ENCODE measurements around the gene CACNA1D. TPM values are rescaled to one million over a fixed set of nuclear protein-coding genes. Genes with fewer than 3 reads are reported as not detected.

CACNA1D gene
- total RNA-seq, 1 experiment from 2014 or later = 1.1 TPM

DNA sequence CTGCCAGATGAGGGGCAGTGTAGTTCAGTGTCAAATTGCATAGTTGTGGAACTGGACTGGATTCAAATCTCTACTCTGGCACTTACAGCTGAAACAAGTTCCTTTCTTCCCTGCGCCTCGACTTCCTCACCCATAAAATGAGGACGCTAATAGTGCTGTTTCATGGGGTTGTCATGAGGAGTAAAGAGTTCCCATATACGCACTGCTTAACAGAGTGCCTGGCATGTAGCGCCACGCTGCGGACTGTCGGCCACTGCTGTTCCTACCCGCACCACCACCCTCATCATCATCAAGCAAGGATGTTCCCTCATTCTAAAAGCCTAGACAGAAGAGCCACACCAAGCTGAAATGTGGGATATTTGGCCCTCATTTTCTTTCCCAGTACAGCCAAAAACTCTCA, 259.9 kb downstream of the CACNA1D start:
- Histone ChIP-seq H3K9ac (ENCODE audit: low read length) (no peak overlapping the region), H4K20me1 (ENCODE audit: insufficient read depth) (no peaks in the 10 kb centered on the region), H3K79me2 (ENCODE audit: insufficient read depth, low read length) (no peaks in the 10 kb centered on the region), H3K4me2 (ENCODE audit: low read length) (no peak overlapping the region), H3K4me3 (replicated peaks in 1 of 2; ENCODE audit: low read depth in 1 of 2, low read length in 2 of 2) (no peak overlapping the region), H3K27ac (ENCODE audit: low read depth, low read length) (no peak overlapping the region), H2AFZ (ENCODE audit: low read depth, low read length, poor library complexity, severe bottlenecking) (no peak overlapping the region), H3K9me3 (ENCODE audit: control insufficient read depth in 1 of 2, insufficient read depth in 1 of 2, low read depth in 1 of 2, low read length in 2 of 2) (no peaks in the 10 kb centered on the region), H3K36me3 (ENCODE audit: control insufficient read depth in 1 of 2, insufficient read depth in 2 of 2, low read length in 2 of 2) (no peaks in the 10 kb centered on the region), H3K4me1 (ENCODE audit: control insufficient read depth in 1 of 2, insufficient read depth in 2 of 2, low read length in 2 of 2) (no peaks in the 10 kb centered on the region), H3K27me3 (ENCODE audit: insufficient read depth, low read length) (no peaks in the 10 kb centered on the region), H3K9me2 (ENCODE audit: insufficient read depth) (no peaks in the 10 kb centered on the region)
- ChIA-PET CTCF (no interaction called here), POLR2A (no interaction called here), RAD21 (ENCODE audit: low non-redundant PET in 1 of 2, low total read pairs in 2 of 2, uncharacterized antibody in 2 of 2, unreplicated experiment in 2 of 2) (no interaction called here)
- DNase-seq (ENCODE audit: low read depth, low spot score) (no peak), ATAC-seq (no peak)
- intact Hi-C loops (cut with micrococcal nuclease) = no loop called here
- BruUV-seq (replicated peaks) = no TSS peak
- TF ChIP-seq YY1 (IDR thresholded peaks at IDR 0.05; ENCODE audit: extremely low read depth, insufficient replicate concordance, low read depth, low read length) (no peak), EZH2phosphoT487 (IDR thresholded peaks at IDR 0.05; ENCODE audit: borderline replicate concordance) (no peak), ZFX (IDR thresholded peaks at IDR 0.05) (no peak), ZBTB33 (IDR thresholded peaks at IDR 0.05; ENCODE audit: extremely low read depth, insufficient replicate concordance, low read length) (no peak), POLR2A (IDR thresholded peaks at IDR 0.05; ENCODE audit: borderline replicate concordance, extremely low read depth, insufficient read depth, insufficient read length) (no peak), SP1 (IDR thresholded peaks at IDR 0.05; ENCODE audit: low read depth) (no peak), ZNF274 (IDR thresholded peaks at IDR 0.05; ENCODE audit: low read depth, low read length) (no peak), CEBPB (IDR thresholded peaks at IDR 0.05; ENCODE audit: low read depth) (no peak), FOSL1 (IDR thresholded peaks at IDR 0.05; ENCODE audit: low read depth) (no peak)
- TF ChIP-seq, protein P1, sequence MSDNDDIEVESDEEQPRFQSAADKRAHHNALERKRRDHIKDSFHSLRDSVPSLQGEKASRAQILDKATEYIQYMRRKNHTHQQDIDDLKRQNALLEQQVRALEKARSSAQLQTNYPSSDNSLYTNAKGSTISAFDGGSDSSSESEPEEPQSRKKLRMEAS (IDR thresholded peaks at IDR 0.05) = no peak
- TF ChIP-seq, protein P2, sequence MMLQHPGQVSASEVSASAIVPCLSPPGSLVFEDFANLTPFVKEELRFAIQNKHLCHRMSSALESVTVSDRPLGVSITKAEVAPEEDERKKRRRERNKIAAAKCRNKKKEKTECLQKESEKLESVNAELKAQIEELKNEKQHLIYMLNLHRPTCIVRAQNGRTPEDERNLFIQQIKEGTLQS (IDR thresholded peaks at IDR 0.05) = no peak

Data from HCT116 (cell line).